Astrocyte of the spinal cord (primary cell): Measurements from ENCODE around the gene MSI1.

Experiments
- DNase-seq: peaks from one replicate; pipeline ENCODE4 v3.0.0; 2011; ENCODE audit warnings: low read depth, low spot score
- H3K4me3 ChIP-seq: 2 replicates; pipeline ENCODE4 v1.5.1; 2011; ENCODE audit warnings: low read depth, mild to moderate bottlenecking, low read length, moderate library complexity
- CTCF ChIP-seq: IDR thresholded peaks from 2 replicates; pipeline ENCODE4 v1.5.1; 2012; ENCODE audit warnings: low read depth, mild to moderate bottlenecking, low read length, inconsistent platforms
- in situ Hi-C: cut with HindIII; loops from 2 replicates; pipeline ENCODE4 v1.10.0; 2017; ENCODE audit warnings: low sequenced_read_pairs

The MSI1 gene

GRCh38 chr12:120365675-120366340, 3.2 kb downstream of the MSI1 start:
- in situ Hi-C loops: no loop called here
- no peak overlapping the region for H3K4me3 ChIP-seq
- DNase-seq: no peak
- TF ChIP-seq CTCF: no peak

GRCh38 chr12:120364487-120364886, 4.5 kb downstream of the MSI1 start:
- in situ Hi-C loops: no loop called here
- TF ChIP-seq CTCF: no peak
- H3K4me3 ChIP-seq: no peak overlapping the region

GRCh38 chr12:120363274-120363855, 5.6 kb downstream of the MSI1 start:
- H3K4me3 ChIP-seq: no peak overlapping the region
- TF ChIP-seq CTCF: no peak
- DNase-seq: no peak
- in situ Hi-C loops: no loop called here

More at GRCh38 chr12:120364487-120364886, 4.5 kb downstream of the MSI1 start:
- DNase-seq: no peak

GRCh38 chr12:120362516-120363273, 6.3 kb downstream of the MSI1 start:
- no peak for DNase-seq
- no peak overlapping the region for H3K4me3 ChIP-seq
- TF ChIP-seq CTCF: no peak
- in situ Hi-C loops: no loop called here

GRCh38 chr12:120361506-120362208, 7.3 kb downstream of the MSI1 start:
- peak; percentile 82 for DNase-seq
- in situ Hi-C loops: no loop called here
- peak overlapping the region; percentile 21 for H3K4me3 ChIP-seq
- TF ChIP-seq CTCF: no peak

- DNase-seq: no peak
- no peak for TF ChIP-seq CTCF
- no peak overlapping the region for H3K4me3 ChIP-seq
- in situ Hi-C loops: no loop called here
These were observed 9.8 kb downstream of the MSI1 start for GRCh38 chr12:120359128-120359527.
